Neural crest cell (in vitro differentiated cells): ENCODE measurements around the gene CHCHD6. TPM values are rescaled to one million over a fixed set of nuclear protein-coding genes. Genes with fewer than 3 reads are reported as not detected.

Experiments used
- DNase-seq: peaks from one replicate; pipeline ENCODE4 v3.0.0; 2021; ENCODE audit warnings: low read depth, mixed read lengths, low spot score
- H3K27ac Mint-ChIP-seq: one replicate; pipeline ENCODE4 v1.8.0; 2021; ENCODE audit warnings: mild to moderate bottlenecking, mixed read lengths; ENCODE audit not compliant: unreplicated experiment
- H3K27me3 Mint-ChIP-seq: 2 replicates; pipeline ENCODE4 v1.8.0; 2021; ENCODE audit warnings: low read depth, mild to moderate bottlenecking, mixed read lengths
- H3K36me3 Mint-ChIP-seq: 2 replicates; pipeline ENCODE4 v1.8.0; 2021; ENCODE audit warnings: low read depth, mild to moderate bottlenecking, mixed read lengths
- H3K4me1 Mint-ChIP-seq: 2 replicates; pipeline ENCODE4 v1.8.0; 2021; ENCODE audit warnings: mixed read lengths
- H3K4me3 Mint-ChIP-seq: one replicate; pipeline ENCODE4 v1.8.0; 2021; ENCODE audit warnings: mild to moderate bottlenecking, mixed read lengths
- H3K9me3 Mint-ChIP-seq: 2 replicates; pipeline ENCODE4 v1.8.0; 2021; ENCODE audit warnings: mixed read lengths
- total RNA-seq: library from RNA; stranded (reverse); gene quantifications from 2 replicates; pipeline ENCODE4 v1.2.1, GENCODE V29; 2021
- TF ChIP-seq, protein P1 (sequence below): fragments of 200-600 bp; sonication (generic); conservative IDR thresholded peaks from 2 replicates; pipeline ENCODE4 v1.5.0; 2021; ENCODE audit warnings: antibody characterized with exemption, mild to moderate bottlenecking

The CHCHD6 gene
- total RNA-seq, 1 donor from 2014 or later, result 32.9 TPM

DNA sequence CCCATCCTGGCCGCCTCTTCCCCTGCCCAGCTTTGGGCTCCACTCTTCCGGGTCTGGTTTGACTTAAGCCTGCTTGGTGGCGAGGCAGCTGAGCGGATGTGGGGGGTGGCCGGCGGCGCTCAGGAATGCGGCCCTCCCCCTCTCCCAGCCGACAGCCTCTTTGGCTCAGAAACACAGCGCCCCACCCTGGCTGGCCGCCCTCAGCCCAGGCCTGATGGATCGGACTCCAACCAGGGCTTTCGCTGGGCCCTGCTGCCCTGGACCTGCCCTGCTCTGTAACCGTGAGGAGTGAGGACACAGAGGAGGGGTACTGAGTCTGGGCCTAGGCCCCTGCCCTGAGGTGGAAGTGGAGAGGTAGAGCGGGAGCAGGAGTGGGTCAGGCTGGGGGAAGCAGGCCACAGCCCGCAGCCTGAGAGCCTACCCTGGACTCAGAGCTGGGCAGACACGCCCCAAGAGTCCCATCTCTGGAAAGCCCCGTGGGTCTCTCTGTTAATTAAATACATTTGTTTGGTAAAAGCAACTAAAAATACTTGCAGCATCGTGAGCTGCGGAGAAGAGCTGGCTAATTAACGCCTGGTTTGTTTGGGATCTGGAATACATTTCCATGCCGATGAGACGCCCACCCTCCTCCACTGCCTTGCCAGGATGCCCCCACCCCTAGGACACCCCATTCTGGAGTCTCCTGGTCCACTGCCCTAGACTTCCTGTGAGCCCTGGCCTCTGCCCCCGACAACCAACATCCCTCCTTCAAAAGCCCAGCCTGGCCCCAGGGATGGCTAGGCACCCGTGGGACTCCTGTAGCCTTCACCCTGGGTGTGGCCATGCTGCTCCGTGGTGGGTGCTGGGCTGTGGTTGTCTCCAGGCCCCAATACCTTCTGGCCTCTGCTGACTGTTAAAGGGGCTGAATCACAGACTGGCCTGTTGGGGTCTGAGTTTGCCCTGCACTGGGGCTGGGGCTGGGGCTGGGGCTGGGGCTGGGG, 298.4 kb downstream of the CHCHD6 start:
- H3K4me1 Mint-ChIP-seq, result peaks cover 13% of the 10 kb centered on the region
- DNase-seq, result peak; percentile 56
- H3K27ac Mint-ChIP-seq, result peak overlapping the region; percentile 27
- no peaks in the 10 kb centered on the region for H3K27me3 Mint-ChIP-seq
- no peak overlapping the region for H3K4me3 Mint-ChIP-seq
- H3K9me3 Mint-ChIP-seq, result no peaks in the 10 kb centered on the region
- TF ChIP-seq, protein P1, sequence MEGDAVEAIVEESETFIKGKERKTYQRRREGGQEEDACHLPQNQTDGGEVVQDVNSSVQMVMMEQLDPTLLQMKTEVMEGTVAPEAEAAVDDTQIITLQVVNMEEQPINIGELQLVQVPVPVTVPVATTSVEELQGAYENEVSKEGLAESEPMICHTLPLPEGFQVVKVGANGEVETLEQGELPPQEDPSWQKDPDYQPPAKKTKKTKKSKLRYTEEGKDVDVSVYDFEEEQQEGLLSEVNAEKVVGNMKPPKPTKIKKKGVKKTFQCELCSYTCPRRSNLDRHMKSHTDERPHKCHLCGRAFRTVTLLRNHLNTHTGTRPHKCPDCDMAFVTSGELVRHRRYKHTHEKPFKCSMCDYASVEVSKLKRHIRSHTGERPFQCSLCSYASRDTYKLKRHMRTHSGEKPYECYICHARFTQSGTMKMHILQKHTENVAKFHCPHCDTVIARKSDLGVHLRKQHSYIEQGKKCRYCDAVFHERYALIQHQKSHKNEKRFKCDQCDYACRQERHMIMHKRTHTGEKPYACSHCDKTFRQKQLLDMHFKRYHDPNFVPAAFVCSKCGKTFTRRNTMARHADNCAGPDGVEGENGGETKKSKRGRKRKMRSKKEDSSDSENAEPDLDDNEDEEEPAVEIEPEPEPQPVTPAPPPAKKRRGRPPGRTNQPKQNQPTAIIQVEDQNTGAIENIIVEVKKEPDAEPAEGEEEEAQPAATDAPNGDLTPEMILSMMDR, result peak; percentile 54
- H3K36me3 Mint-ChIP-seq, result no peaks in the 10 kb centered on the region

DNA sequence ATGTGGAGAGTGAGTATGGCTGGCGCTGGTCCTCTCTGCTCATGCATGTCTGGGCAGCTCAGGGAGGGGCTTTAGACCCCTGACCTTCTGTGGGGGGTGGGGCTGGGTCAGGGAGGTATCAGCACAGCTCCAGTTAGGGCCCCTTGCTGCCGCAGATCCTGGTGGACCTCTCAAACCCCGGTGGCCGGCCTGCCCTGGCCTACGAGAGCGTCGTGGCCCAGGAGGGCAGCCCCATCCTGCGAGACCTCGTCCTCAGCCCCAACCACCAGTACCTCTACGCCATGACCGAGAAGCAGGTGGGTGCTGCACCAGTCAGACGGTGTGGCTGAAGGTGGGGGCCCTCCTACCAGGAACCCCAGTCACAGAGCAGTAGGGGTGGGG, 299.1 kb downstream of the CHCHD6 start:
- no peaks in the 10 kb centered on the region for H3K27me3 Mint-ChIP-seq
- TF ChIP-seq, protein P1, result no peak
- H3K27ac Mint-ChIP-seq, result no peak overlapping the region
- H3K9me3 Mint-ChIP-seq, result no peaks in the 10 kb centered on the region
- no peak overlapping the region for H3K4me3 Mint-ChIP-seq
- H3K36me3 Mint-ChIP-seq, result no peaks in the 10 kb centered on the region
- no peak for DNase-seq
- H3K4me1 Mint-ChIP-seq, result peaks cover 13% of the 10 kb centered on the region

DNA sequence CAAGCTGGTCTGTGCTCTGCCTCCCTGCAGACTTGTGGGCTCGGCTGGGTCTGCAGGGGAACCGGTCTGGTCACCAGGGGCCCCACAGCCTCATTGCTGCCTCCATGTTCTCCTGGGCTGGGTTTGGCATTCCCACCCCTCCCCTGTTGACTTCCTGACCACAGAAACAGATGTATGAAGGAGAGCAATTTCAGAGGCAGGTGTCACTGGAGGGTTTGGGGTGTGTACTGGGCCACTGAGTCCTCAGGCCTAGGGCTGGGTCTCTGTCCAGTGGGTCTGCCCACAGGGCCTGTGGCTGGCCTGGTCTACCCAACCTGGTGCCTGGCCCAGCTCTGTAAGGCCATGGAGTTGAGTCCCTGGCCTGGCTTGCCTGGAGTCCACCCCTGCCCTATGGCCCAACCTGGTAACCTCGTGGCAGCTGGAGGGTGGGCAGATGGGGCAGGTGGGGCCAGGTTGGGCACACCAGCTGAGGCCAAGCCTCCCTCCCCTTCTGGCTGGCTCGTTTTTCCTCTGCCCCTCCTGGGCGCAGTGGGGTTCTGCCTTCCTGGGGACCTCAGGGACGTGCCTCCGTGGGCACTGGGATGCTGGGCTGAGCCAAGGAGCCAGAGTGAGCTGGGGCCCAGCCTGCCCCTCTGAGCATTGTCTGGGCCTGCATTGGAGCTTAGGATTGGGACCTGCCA, 299.7 kb downstream of the CHCHD6 start:
- Mint-ChIP-seq H3K27me3 (no peaks in the 10 kb centered on the region), H3K4me3 (no peak overlapping the region), H3K9me3 (no peaks in the 10 kb centered on the region), H3K4me1 (peaks cover 13% of the 10 kb centered on the region), H3K36me3 (no peaks in the 10 kb centered on the region), H3K27ac (no peak overlapping the region)
- TF ChIP-seq, protein P1, result no peak
- DNase-seq, result no peak

DNA sequence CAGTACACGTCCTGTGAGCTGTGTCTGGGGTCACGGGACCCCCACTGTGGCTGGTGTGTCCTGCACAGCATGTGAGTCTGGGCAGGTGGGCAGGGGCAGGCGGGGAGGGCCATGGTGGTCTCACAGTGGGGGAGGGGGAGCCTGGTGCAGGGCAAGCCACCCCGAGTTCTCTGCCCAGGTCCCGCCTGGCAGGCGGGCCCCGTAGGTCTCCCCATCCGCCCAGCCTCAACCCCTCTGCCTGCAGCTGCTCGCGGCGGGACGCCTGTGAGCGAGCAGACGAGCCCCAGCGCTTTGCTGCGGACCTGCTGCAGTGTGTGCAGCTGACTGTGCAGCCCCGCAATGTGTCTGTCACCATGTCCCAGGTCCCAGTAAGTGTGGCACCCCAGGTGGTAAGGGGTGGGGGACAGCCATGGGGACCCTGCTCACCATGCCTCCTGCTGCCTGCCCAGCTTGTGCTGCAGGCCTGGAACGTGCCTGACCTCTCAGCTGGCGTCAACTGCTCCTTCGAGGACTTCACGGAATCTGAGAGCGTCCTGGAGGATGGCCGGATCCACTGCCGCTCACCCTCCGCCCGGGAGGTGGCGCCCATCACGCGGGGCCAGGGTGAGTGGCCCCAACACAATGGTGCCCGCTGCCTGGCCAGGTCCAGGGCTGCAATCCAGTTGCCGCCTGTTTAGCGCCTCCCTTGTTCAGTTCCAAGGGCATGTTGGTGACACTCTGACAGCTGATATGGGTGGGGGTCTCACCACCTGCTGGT, 300.8 kb downstream of the CHCHD6 start:
- H3K4me3 Mint-ChIP-seq, result no peak overlapping the region
- DNase-seq, result no peak
- TF ChIP-seq, protein P1, result no peak
- H3K27ac Mint-ChIP-seq, result no peak overlapping the region
- no peaks in the 10 kb centered on the region for H3K36me3 Mint-ChIP-seq
- H3K27me3 Mint-ChIP-seq, result no peaks in the 10 kb centered on the region
- H3K4me1 Mint-ChIP-seq, result peaks cover 13% of the 10 kb centered on the region
- H3K9me3 Mint-ChIP-seq, result no peaks in the 10 kb centered on the region

DNA sequence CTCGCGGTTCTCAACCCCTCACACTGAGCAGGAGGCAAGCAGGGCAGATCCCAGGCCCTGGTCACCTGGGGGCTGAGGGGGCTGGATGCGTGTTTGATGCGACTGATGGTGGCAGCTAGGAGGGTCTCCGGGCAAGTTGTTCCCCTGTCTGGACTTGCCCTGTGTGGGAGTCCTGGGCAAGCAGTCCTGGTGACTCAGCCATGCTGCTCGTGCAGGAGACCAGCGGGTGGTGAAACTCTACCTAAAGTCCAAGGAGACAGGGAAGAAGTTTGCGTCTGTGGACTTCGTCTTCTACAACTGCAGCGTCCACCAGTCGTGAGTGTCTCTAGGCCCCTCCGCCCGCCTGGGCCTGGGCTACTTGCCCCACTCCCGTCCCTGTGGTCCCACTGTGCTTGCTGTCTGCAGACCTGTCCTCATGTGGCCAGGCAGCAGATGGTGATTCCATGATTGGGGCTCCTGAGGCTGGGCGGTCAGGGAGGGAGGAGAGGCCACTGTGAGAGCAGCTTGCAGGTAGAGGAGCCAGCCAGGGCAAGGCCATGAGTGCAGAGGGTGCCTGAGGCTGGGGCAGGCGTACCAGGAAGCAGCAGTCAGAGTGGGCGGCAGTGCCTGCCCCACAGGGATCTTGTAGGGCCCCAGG, 301.9 kb downstream of the CHCHD6 start:
- Mint-ChIP-seq H3K27ac (no peak overlapping the region), H3K4me3 (no peak overlapping the region), H3K9me3 (no peaks in the 10 kb centered on the region), H3K27me3 (no peaks in the 10 kb centered on the region), H3K36me3 (no peaks in the 10 kb centered on the region), H3K4me1 (peaks cover 13% of the 10 kb centered on the region)
- DNase-seq, result no peak
- TF ChIP-seq, protein P1, result no peak
